ENCODE data around the gene UVSSA.

The UVSSA gene

DNA sequence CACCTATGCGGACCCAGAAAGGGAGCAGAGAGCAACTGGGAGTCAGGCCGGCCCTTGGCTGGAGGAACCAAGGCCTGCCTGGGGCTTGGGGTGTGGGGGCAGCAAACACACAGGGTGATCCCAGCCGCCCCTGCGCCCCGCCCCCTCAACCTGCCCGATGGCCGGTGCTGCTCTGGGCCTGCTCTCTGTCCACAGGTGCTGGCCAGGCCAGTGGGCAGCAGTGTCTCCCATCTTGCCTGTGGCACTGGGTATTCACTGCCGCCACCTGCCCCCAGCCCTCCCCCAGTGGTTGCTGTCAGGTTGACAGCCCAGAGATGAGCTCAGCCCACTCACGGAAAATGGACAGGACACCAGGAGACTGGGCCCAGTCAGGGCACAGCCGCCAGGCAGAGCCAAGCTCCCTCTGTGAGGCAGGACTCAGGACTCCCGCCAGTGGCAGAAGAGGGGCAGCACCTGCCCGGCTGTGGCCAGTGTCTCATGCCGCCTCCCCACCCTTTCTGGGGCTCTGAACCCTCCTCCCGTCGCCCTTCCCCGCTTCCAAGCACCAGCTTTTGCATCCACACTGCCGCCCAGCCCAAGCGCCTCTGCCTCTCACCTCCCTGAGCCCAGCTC, 54.5 kb downstream of the UVSSA start:
- no peak for DNase-seq
- in situ Hi-C loops (cut with MboI; ENCODE audit: low pct_unique_long_range_greater_than_20kb, low sequenced_read_pairs): no loop called here

- in situ Hi-C loops (cut with MboI; ENCODE audit: low pct_unique_long_range_greater_than_20kb, low sequenced_read_pairs): no loop called here
- DNase-seq: no peak
Observed at GRCh38 chr4:1402021-1402515, 55.1 kb downstream of the UVSSA start.

- in situ Hi-C loops (cut with MboI; ENCODE audit: low pct_unique_long_range_greater_than_20kb, low sequenced_read_pairs): no loop called here
- DNase-seq: no peak
Observed at GRCh38 chr4:1402516-1403091, 55.6 kb downstream of the UVSSA start.

DNA sequence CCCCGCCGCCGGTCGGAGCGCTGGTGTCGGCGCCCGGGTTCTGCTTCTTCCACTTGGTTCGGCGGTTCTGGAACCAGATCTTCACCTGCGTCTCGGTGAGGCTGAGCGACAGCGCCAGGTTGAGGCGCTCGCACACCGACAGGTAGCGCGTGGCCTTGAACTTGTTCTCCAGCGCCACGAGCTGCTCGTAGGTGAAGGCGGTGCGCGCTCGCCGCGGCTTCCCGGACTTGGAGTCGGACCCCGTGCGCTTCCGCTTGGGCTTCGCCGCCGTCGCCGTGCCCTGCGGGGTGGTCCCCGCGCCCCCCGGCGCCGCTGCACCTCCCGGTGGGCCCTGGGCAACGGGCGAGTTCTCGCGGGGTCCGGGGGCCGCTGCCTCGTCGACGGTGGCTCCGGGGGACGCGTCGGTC, 56.2 kb downstream of the UVSSA start:
- DNase-seq: no peak

GRCh38 chr4:1403591-1404572, 56.9 kb downstream of the UVSSA start:
- no peak for DNase-seq
- in situ Hi-C loops (cut with MboI; ENCODE audit: low pct_unique_long_range_greater_than_20kb, low sequenced_read_pairs): no loop called here

More for the DNA sequence above, 56.2 kb downstream of the UVSSA start:
- in situ Hi-C loops (cut with MboI; ENCODE audit: low pct_unique_long_range_greater_than_20kb, low sequenced_read_pairs): no loop called here

DNA sequence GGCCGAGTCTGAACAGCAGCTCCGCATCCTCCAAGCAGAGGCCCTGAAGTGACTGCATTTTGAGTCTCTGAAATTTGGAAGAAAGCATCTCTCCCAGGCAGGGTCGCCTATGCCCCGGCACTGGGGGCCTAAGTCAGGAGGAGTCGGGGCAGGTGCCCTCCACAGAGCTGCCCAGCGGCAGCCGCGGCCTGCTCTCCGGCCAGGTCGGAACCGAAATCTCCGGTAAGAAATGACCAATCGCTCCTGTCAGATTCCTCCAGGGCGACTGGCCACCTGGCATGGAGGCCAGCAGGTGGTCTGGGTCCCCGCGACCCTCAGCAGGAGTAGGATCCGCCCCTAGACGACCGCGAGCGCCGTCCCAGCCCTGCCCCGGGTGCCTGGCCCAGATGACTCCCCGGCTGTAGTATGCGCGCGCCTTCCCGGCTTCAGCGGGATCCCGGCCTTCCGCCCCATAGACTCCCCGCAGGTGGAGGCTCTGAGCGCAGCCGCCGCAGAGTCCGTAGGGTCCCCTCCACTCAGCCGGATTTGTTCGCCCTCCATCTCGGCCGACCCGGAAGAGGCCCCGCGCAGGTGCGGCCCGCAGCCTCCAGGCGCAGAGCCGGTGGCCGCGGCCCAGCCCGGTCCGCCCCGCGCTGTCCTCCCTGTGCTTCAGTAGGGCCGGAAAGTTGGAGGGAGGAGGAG, 57.7 kb downstream of the UVSSA start:
- no peak for DNase-seq
- in situ Hi-C loops (cut with MboI; ENCODE audit: low pct_unique_long_range_greater_than_20kb, low sequenced_read_pairs): no loop called here

DNA sequence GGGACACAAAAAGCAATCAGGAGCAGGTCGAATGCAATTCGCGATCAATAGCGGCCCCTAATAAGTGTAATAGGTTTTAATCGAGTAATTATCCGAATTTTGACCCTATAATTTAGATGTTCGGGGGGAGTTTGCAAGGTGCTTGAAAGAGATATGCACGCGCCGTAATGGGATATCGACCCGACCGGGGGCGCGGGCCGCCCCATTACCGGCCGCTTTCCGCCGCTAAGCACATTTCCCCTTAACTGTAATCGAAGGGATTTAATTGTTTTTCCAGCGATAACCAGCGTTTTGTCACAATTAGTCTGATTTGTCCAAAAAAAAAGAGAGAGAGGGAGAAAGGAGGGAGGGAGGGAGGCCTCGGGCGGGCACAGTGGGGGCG, 58.2 kb downstream of the UVSSA start:
- in situ Hi-C loops (cut with MboI; ENCODE audit: low pct_unique_long_range_greater_than_20kb, low sequenced_read_pairs): no loop called here
- DNase-seq: no peak

DNA sequence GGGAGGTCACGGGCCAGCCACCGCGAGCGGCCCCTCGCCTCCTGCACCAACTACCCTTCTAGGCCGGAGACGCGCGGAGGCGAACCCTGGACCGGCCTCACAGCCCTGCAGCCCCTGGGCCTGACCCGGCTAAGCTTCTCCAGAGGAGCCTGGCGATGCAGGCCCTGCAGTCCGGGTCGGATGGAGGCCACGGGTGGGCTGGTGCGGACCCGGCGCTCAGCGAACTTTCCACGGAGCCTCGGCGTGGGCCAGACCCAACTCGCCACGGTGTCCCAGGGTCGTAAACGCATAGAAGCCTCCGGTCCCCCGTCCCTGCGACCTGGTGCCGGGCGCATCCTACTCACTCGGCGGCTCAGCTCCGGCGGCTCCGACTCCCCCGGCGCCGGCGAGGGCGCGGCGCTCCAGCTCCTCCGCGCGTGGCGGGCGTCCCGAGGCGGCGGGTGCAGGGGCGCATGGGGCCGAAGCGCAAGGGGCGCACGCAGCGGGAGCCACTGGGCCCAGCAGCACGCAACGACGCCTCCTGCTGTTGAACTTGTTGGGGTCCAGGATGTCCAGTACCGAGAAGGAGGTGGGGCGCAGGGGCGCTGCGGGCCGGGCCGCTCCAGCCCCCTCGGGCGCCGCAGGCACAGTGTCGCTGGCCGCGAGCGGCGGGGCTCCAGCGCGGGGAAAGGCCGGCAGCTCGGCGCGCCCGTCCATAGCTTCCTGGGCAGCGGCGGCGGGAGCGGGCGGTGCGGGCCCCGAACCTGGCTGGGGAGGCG, 58.8 kb downstream of the UVSSA start:
- in situ Hi-C loops (cut with MboI; ENCODE audit: low pct_unique_long_range_greater_than_20kb, low sequenced_read_pairs): no loop called here
- DNase-seq: no peak

DNA sequence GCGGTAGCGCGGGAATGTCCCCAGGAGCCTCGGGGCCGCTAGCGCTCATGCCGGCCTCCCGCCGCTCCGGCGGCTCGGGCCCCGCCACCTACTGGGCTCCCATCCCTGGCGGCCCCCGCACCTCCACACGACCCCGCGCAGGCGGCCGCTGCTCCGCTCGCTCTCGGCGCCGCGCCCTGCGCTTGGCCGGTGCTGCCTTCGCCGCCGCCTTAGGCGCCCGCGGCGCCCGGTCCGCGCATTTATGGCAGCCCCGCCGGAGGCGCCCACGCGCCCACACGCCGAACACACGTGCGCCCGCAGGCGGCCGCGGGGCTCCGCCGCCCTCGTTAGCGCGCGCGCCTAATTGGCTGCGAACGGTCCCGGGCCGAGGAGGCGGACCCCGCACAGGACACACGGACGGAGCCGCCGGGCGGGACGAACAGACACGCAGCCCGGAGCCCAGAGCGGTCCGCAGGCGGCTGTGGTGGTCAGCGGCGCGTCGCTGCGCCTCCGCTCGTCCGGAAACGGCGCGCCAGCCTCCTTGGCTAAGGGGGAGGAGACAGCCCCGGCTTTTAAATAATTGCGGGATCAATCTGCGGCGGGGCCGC, 59.5 kb downstream of the UVSSA start, which contains the start of gene NKX1-1:
NKX1-1 (minus strand) TSS at position 49 of the 587 bp plus-strand sequence; CDS start at position 49, 0 bp downstream.
- no peak for DNase-seq
- in situ Hi-C loops (cut with MboI; ENCODE audit: low pct_unique_long_range_greater_than_20kb, low sequenced_read_pairs): no loop called here

DNA sequence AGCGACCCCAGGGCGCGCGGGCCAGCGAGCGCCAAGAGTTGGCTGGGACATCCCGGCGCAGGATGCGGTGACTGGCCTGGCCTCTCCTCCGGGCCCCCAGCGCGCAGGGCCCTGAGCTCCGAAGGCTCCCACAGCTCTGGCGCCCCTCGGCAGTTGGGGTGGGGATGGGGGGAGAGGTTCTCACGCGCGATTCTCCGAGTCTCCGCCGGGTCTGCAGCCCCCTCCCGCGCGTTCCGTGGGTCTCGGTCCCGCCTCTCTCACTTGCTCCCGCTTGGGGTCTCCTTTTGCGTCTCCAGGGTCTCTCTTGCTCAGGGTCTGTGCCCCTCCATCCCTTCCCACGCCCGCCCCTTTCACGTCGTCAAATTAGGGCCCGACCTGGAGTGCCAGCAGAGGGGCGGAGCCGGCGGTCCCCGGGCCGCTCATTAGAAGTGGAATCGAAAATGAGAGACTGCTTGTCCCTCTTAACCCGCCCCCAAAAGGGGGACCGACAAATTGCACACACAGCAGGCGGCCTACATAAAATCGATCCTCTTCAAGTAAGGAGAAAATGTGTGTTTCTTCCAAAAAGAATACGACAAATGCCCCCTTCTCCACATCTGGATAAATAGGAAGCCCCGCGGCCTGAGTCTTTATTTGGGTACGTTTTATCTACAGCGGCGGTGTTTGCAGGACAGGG, 60.1 kb downstream of the UVSSA start:
- in situ Hi-C loops (cut with MboI; ENCODE audit: low pct_unique_long_range_greater_than_20kb, low sequenced_read_pairs): no loop called here
- DNase-seq: no peak

GRCh38 chr4:1407657-1408333, 60.8 kb downstream of the UVSSA start:
- in situ Hi-C loops (cut with MboI; ENCODE audit: low pct_unique_long_range_greater_than_20kb, low sequenced_read_pairs): no loop called here
- DNase-seq: no peak

GRCh38 chr4:1408418-1408817, 61.4 kb downstream of the UVSSA start:
- in situ Hi-C loops (cut with MboI; ENCODE audit: low pct_unique_long_range_greater_than_20kb, low sequenced_read_pairs): no loop called here
- DNase-seq: peak; percentile 5

DNA sequence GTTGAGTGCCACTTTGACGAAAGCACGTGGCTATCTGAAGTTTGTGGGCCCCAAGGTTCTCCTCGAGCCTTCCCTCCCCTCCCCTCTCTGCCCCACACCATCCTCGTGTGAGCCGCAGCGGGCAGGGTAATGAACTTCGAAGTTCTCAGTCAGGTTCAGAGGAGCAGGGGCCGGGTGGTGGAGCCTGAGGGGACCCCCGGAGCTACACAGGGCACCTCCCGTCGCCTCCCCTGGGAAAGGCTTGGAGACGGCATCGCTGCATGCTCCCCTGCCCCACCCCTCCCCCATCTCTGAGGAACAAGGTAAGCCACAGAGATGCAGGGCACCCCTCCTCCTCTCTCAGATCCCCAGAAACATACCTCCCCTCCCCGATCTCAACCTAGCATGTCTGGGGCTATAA, 62.1 kb downstream of the UVSSA start:
- in situ Hi-C loops (cut with MboI; ENCODE audit: low pct_unique_long_range_greater_than_20kb, low sequenced_read_pairs): no loop called here
- DNase-seq: no peak

GRCh38 chr4:1409491-1410425, 62.8 kb downstream of the UVSSA start:
- no peak for DNase-seq
- in situ Hi-C loops (cut with MboI; ENCODE audit: low pct_unique_long_range_greater_than_20kb, low sequenced_read_pairs): no loop called here

- DNase-seq: peak; percentile 70
- in situ Hi-C loops (cut with MboI; ENCODE audit: low pct_unique_long_range_greater_than_20kb, low sequenced_read_pairs): no loop called here
Observed at GRCh38 chr4:1410491-1411325, 63.7 kb downstream of the UVSSA start.
